Thyroid gland (tissue), 4 donors: ENCODE data around the gene KTN1. TPM values are rescaled to one million over a fixed set of nuclear protein-coding genes. Genes with fewer than 3 reads are reported as not detected.

Experiments
- DNase-seq, 2 donors: peaks; one replicate each; pipeline ENCODE4 v3.0.0-alpha.2; 2019
- H3K27ac ChIP-seq, 3 donors: fragments of 200-600 bp; sonication (generic); 1 replicate in 2 of 3; 2 replicates in 1 of 3; pipeline ENCODE4 v1.5.1; 2016 to 2019; ENCODE audit warnings: mild to moderate bottlenecking in 1 of 3, moderate library complexity in 1 of 3
- H3K27me3 ChIP-seq: fragments of 200-600 bp; sonication (generic); one replicate; pipeline ENCODE4 v1.5.1; 2019
- H3K36me3 ChIP-seq, 2 donors: fragments of 200-600 bp; sonication (generic); one replicate each; pipeline ENCODE4 v1.5.1; 2016 to 2019
- H3K4me1 ChIP-seq, 2 donors: fragments of 200-600 bp; sonication (generic); one replicate each; pipeline ENCODE4 v1.5.1; 2017 to 2019
- H3K4me3 ChIP-seq, 3 donors: fragments of 200-600 bp; sonication (generic); replicated peaks in 1 of 3; 1 replicate in 2 of 3; 2 replicates in 1 of 3; pipeline ENCODE4 v1.5.1; 2016; ENCODE audit warnings: mild to moderate bottlenecking in 1 of 3
- H3K9me3 ChIP-seq: fragments of 200-600 bp; sonication (generic); one replicate; pipeline ENCODE4 v1.5.1; 2017
- POLR2A ChIP-seq, 2 donors: fragments of 450-650 bp; IDR thresholded peaks; one replicate each; pipeline ENCODE4 v1.6.1; 2017; ENCODE audit warnings: antibody characterized with exemption in 2 of 2, mild to moderate bottlenecking in 2 of 2, moderate library complexity in 1 of 2
- WGBS, 2 donors: methylation state at CpG; one replicate each; pipeline ENCODE4 v1.1.5; 2017; 5-methylcytosine and 5-hydroxymethylcytosine counted together
- intact Hi-C: fragments of 100-400 bp; cut with DNase I; formaldehyde crosslinking; loops from one replicate; pipeline ENCODE4 v1.15.1; 2023
- total RNA-seq, 4 donors: library from RNA; depleted of rRNA; stranded (reverse); fragments of >200 nt; gene quantifications; one replicate each; pipeline ENCODE4 v1.2.3, GENCODE V29; 2016
- TF ChIP-seq, protein P1 (sequence below), 6 experiments: fragments of 200-600 bp in 3 of 6; fragments of 450-650 bp in 3 of 6; sonication (generic) in 3 of 6; IDR thresholded peaks; one replicate each; pipeline ENCODE4 v1.5.1; 2016 to 2019; ENCODE audit warnings: antibody characterized with exemption in 6 of 6, mild to moderate bottlenecking in 2 of 6, inconsistent platforms in 1 of 6, moderate library complexity in 1 of 6

The KTN1 gene
- total RNA-seq, 4 donors from 2014 or later, result 164 to 222 (median 195) TPM

DNA sequence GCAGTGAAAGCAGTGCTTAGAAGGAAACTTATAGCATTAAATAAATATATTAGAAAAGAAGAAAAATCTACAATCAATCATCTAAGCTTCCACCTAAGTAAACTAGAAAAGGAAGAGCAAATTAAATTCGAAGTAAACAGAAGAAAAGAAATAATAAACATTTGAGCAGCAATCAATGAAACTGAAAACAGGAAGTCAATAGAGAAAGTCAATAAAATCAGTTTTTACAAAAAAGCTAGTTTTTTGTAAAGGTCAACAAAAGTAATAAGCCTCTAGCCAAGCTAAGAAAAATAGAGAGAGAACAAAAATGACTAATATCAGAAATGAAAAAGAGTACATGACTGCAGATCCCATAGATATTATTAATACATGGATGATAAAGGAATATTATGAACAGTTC, 34.2 kb upstream of the KTN1 start:
- no peak overlapping the region for H3K4me3 ChIP-seq
- H3K36me3 ChIP-seq, result no peaks in the 10 kb centered on the region
- WGBS, 2 donors, result 69 to 71% methylated on average over 1 of the region's 1 CpG
- H3K27me3 ChIP-seq, result no peaks in the 10 kb centered on the region
- no peak for DNase-seq
- H3K27ac ChIP-seq, result no peak overlapping the region
- no peaks in the 10 kb centered on the region for H3K4me1 ChIP-seq
- intact Hi-C loops, result no loop called here
- H3K9me3 ChIP-seq, result no peaks in the 10 kb centered on the region
- TF ChIP-seq, protein P1, sequence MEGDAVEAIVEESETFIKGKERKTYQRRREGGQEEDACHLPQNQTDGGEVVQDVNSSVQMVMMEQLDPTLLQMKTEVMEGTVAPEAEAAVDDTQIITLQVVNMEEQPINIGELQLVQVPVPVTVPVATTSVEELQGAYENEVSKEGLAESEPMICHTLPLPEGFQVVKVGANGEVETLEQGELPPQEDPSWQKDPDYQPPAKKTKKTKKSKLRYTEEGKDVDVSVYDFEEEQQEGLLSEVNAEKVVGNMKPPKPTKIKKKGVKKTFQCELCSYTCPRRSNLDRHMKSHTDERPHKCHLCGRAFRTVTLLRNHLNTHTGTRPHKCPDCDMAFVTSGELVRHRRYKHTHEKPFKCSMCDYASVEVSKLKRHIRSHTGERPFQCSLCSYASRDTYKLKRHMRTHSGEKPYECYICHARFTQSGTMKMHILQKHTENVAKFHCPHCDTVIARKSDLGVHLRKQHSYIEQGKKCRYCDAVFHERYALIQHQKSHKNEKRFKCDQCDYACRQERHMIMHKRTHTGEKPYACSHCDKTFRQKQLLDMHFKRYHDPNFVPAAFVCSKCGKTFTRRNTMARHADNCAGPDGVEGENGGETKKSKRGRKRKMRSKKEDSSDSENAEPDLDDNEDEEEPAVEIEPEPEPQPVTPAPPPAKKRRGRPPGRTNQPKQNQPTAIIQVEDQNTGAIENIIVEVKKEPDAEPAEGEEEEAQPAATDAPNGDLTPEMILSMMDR (IDR thresholded peaks at IDR 0.05), result no peak
- no peak for TF ChIP-seq POLR2A (IDR thresholded peaks at IDR 0.05)

DNA sequence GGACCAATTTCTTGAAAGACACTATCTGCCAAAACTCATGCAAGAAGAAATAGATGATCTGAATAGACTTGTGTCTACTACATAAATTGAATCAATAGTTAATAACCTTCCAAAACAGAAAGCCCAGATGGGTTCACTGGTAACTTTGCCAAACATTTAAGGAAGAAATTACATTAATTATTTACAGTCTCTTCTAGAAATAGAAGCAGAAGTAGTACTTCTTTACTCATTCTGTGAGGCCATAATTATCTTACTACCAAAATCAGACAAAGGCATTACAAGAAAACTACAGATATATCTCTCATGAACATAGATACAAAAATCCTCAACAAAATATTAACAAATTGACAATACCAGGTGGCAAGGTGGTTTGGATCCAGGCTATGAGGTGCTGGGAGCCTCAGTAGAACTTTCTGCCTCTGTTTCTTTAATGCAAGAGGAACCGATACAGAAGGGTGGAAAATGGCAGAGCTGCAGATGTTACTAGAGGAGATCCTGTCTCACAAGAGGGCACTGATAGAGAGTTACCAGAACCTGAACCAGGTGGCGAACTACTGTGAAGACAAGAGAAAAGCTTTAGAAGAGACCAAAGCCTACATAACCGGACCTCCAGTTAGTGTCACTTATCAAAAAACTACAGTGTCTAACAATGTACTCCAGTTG, 33.7 kb upstream of the KTN1 start:
- intact Hi-C loops, result no loop called here
- no peaks in the 10 kb centered on the region for H3K9me3 ChIP-seq
- H3K36me3 ChIP-seq, result no peaks in the 10 kb centered on the region
- H3K4me3 ChIP-seq, result no peak overlapping the region
- no peaks in the 10 kb centered on the region for H3K4me1 ChIP-seq
- 97 to 98% methylated on average over 3 of the region's 3 CpGs for WGBS, 2 donors
- TF ChIP-seq, protein P1 (IDR thresholded peaks at IDR 0.05), result no peak
- no peak for TF ChIP-seq POLR2A (IDR thresholded peaks at IDR 0.05)
- no peak for DNase-seq
- no peaks in the 10 kb centered on the region for H3K27me3 ChIP-seq
- H3K27ac ChIP-seq, result no peak overlapping the region

DNA sequence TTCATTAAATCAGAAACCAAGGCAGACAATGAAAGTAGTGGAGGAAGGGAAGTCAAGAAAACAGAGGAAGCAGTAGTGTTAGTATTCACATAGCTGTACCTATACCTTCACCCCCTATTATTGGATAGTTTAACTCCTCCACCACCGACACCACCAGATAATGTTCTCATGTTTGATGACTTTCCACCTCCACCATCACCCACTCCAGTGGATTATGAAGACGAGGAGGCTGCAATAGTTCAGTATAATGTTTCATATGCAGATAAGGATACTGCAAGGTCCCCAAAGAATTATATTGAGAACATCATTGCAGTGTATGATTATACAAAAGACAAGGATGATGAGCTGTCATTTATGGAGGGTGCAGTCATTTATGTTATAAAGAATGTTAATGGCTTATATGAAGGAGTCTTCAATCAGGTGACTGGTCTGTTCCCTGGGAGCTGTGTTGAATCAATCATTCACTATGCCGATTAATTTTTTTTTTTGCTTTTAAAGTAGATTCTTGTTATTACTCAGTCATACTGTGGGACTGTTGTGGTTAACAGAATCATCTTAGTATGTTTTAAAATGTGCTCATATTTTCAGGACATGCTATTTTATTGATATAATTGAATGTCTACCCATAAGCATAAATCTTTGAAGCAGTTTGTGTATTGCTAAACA, 32.2 kb upstream of the KTN1 start:
- Histone ChIP-seq H3K27ac (no peak overlapping the region), H3K4me1 (no peaks in the 10 kb centered on the region), H3K9me3 (no peaks in the 10 kb centered on the region), H3K4me3 (no peak overlapping the region), H3K36me3 (no peaks in the 10 kb centered on the region), H3K27me3 (no peaks in the 10 kb centered on the region)
- intact Hi-C loops, result no loop called here
- DNase-seq, result no peak
- TF ChIP-seq POLR2A (IDR thresholded peaks at IDR 0.05), result no peak
- TF ChIP-seq, protein P1 (IDR thresholded peaks at IDR 0.05), result no peak
- WGBS, 2 donors, result 89 to 95% methylated on average over 3 of the region's 3 CpGs

DNA sequence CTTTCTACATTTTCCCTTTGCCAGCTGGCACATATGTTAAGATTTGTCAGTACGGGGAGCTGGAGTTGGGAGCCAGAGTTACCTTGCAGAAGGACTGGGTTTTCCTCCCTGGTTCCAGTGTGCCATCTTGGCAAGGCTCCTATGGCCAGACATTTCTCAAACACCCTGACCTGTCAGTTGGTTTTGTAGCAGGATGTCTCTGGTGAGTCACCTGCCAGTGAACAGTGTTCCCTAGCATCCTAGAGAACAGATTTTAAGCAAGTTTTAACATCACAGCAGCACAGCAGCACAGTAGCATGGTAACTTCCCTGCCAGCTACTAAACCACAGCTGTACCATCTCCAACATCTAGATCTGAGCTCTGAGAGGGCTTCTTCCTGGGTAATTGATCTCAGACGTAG, 26.2 kb upstream of the KTN1 start:
- no peak for DNase-seq
- 84 to 91% methylated on average over 2 of the region's 2 CpGs for WGBS, 2 donors
- Histone ChIP-seq H3K4me3 (no peak overlapping the region), H3K27ac (no peak overlapping the region), H3K36me3 (no peaks in the 10 kb centered on the region), H3K4me1 (peaks cover 14 to 16% of the 10 kb centered on the region in 2 donors), H3K9me3 (no peaks in the 10 kb centered on the region), H3K27me3 (no peaks in the 10 kb centered on the region)
- intact Hi-C loops, result no loop called here
- TF ChIP-seq POLR2A (IDR thresholded peaks at IDR 0.05), result no peak
- TF ChIP-seq, protein P1 (IDR thresholded peaks at IDR 0.05), result no peak

DNA sequence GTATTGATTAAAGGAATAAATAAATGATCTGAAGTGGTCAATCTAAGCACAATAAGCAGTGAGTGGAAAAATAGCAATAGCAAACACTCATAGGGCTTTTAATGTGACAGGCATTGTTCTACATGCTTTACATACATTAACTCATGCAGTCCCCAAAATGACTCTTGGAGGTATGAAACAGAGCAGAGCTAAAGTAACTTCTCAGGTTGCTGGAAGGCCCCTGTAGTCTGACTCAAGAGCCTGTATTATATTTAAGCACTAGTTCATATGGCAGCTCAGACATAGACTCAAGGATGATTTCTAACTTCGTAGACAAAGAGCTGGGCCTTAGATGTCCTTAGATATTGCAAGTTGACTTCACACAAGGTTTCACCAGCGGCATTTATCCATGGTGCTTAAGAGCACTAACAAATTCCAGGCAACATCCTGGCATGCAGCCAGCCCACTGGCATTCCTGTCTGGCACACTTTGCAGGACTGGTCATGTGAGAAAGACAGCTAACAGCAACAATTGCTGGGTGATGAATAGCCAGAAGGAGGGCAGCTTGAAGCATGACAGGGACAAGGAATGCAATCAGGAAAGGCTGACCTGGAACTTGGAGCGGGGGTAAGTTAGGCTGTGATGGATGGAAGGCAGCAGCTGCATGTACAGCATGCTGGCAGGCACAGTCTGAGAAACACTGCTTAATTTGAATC, 22.9 kb upstream of the KTN1 start:
- peak; percentile 99 for DNase-seq
- peak overlapping the region; percentile 78 to 80 (median 79) for H3K27ac ChIP-seq
- H3K36me3 ChIP-seq, result no peaks in the 10 kb centered on the region
- intact Hi-C loops, result no loop called here
- TF ChIP-seq, protein P1 (IDR thresholded peaks at IDR 0.05), result no peak
- TF ChIP-seq POLR2A (IDR thresholded peaks at IDR 0.05), result peak in 1 of 2 donors; percentile 8
- H3K27me3 ChIP-seq, result no peaks in the 10 kb centered on the region
- H3K4me1 ChIP-seq, result peaks cover 14 to 16% of the 10 kb centered on the region in 2 donors
- 30 to 46% methylated on average over 3 of the region's 3 CpGs for WGBS, 2 donors
- H3K9me3 ChIP-seq, result no peaks in the 10 kb centered on the region
- H3K4me3 ChIP-seq, result no peak overlapping the region
